G401 (cell line): ENCODE data around the gene PLPP3. TPM values are rescaled to one million over a fixed set of nuclear protein-coding genes. Genes with fewer than 3 reads are reported as not detected.
"Not testable (repeated sequence)": the region's sequence is repeated elsewhere in the genome, so short reads cannot be mapped to it uniquely, and the experiment has no call there.

ENCODE experiments used
- DNase-seq: peaks from one replicate; pipeline ENCODE4 v3.0.0-alpha.2; 2015; ENCODE audit warnings: low spot score
- in situ Hi-C: cut with HindIII; loops from 2 replicates; pipeline ENCODE4 v1.10.0; 2016; ENCODE audit warnings: low sequenced_read_pairs, mixed read lengths
- total RNA-seq: library from RNA; depleted of rRNA; stranded (reverse); fragments of >200 nt; shearing (Covaris generic); gene quantifications from 2 replicates; pipeline ENCODE4 v1.2.3, GENCODE V29; 2014; rRNA removed

The PLPP3 gene
- not detected in 2 replicates for total RNA-seq

DNA sequence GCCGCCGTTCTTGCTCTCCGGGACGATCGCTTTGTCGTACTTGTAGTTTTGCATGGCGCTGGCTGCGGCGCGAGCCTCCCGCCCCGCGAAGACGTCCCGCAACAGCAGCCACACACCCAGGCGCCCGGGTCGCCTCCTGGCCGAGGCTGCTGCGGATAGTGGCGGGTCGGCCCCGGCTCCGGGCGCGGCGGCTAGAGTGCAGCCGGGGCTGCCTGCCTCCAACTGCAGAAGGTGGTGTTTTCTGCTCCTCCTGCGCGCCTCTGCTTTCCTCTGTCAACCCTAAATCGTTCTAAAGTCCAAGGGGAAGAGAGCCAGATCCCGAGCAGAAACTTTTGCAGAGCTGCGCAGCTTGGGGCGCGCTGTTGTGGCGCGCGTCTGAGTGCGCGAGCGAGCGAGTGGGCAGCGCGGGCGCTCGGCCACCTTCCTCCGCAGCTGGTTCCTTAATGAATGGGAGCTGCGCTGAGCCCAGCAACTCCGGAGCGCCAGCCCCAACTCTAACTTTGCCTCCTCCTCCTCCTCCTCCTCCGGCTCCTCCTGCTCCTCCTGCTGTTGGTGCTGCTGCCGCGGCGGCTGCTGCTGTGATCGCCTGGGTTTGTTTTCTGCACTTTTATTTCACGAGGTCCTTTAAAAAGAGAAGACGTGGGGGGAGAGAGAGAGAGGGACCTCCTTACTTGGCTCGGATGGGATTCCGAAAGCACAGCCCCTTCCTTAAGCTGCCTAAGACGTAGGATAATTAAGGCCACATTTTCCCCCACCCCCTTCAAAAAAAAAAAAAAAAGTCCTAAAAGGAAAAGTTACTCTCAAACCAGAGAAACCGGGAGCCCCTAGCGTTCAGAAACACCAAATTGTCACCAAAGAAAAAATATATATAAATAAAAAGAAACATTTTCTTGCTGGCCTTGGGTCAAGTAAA, at the start of gene PLPP3:
Gene PLPP3, minus strand, starts transcription at position 601 of the 913 bp plus-strand sequence. Its CDS starts 547 bp downstream, at position 54.
- in situ Hi-C loops, result no loop called here
- no peak for DNase-seq

DNA sequence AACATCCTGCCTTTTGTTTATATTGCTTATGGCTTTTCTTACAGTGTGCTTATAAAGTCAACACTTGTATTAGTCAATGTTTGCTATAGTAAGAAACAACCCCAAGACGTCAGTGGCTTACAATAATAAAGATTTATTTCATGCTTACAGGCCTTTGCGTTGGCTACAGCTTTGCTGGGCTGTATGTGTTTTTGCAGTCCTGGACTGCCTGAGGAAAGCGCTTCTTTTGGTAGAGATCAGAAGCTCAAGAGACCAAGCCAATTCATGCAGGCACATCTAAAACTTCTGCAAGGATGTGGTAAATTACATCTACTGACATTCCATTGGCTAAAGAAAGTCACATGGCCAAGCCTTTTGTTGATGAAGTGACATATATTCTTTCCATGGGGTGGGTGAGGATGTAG, 48.3 kb upstream of the PLPP3 start:
- in situ Hi-C loops, result no loop called here
- DNase-seq, result no peak

DNA sequence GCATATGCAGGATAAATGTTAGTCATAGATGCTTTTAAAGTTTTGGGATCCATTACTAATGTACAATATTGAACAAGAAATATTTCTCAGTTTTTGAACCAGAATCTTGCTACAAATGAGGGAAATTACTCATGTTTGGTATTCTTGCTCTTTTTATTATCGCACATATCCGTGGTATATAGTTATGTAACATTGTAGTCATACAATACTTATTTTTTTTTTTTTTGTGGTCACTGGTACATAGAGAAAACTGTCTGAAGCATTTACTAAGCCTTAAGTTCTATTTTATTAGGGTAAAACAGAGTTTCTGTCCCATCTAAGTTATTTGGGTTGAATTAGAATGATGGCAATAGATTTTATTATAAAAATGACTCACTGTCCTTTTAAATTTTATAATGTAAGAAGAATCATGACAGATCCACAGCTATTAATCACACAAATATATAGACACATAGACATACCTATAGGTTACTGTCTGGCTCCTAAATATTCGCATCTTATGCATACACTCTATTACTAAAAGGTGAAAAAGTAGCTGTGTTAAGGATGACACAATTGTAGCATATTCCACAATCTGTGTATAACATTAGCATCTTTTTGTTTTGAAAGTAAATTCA, 47.8 kb upstream of the PLPP3 start:
- in situ Hi-C loops, result no loop called here
- no peak for DNase-seq

DNA sequence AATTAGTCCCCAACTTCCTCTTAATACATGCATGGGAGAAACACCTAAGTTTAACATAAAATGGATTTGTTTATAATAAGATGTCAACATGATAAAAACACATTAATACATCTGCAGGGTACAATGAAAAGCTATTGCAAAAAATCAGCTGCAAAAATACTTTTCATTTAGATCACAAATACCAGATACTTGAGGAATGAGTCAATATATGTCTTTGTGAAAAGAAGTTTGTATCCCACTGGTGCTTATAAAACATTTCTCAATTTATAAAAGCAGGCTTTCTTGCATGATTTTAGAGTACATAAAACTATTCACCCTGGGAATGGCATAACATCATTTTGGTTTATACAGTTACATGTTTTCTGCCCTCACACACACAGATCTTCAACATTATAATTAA, 47.2 kb upstream of the PLPP3 start:
- in situ Hi-C loops, result no loop called here
- DNase-seq, result no peak

DNA sequence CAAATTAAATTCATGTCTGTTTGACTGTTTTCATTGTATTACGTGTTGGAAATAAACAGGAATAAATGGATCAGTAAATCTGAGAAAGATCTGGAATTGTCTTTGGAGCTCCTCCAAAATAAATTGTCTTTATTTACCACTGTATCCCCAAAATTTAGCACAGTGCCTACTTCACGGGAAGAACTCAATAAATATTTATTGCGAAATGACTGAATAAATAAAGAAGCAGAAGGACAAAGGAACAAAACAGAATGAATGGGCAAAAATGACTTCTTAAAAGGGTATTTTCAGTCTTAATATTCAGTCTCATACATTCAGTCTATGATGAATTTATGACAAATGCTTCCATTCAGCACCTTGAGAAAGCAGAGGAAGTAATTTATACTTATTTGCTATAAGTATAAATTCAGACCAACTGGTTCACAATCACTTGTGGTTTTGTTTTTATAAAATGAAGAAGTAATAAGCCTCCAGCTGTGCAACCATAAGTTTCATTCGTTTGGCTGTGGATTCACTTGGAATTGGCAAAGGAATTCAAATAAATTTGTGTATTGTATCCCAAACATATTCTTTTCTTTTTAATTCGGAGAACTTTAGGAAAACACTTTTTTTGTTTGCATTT, 46.6 kb upstream of the PLPP3 start:
- in situ Hi-C loops, result no loop called here
- no peak for DNase-seq

DNA sequence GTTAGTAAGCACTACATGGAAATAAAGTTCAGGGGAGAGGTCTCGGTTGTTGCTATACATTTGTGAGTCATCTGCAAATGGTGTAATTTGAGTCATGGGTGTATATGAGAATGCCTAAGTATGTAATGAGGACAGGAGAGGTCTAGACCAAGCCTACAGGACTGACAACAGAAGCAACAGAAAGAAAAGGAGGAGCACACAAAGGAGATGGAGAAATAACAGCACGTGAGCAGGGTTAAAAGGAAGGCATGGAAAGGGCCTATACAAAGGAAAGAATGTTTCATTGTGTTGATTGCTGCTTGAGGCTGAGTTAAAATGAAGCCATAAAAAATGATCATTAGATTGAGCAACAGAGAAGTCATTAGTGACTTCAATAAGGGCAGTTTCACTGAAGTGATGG, 37.8 kb upstream of the PLPP3 start:
- DNase-seq, result no peak
- in situ Hi-C loops, result no loop called here

DNA sequence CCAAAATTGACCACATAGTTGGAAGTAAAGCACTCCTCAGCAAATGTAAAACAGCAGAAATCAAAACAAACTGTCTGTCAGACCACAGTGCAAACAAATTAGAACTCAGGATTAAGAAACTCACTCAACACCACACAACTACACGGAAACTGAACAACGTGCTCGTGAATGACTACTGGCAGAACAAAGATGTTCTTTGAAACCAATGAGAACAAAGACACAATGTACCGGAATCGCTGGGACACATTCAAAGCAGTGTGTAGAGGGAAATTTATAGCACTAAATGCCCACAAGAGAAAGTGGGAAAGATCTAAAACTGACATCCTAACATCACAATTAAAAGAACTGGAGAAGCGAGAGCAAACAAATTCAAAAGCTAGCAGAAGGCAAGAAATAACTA, 31.4 kb upstream of the PLPP3 start:
- in situ Hi-C loops, result not testable (repeated sequence)

DNA sequence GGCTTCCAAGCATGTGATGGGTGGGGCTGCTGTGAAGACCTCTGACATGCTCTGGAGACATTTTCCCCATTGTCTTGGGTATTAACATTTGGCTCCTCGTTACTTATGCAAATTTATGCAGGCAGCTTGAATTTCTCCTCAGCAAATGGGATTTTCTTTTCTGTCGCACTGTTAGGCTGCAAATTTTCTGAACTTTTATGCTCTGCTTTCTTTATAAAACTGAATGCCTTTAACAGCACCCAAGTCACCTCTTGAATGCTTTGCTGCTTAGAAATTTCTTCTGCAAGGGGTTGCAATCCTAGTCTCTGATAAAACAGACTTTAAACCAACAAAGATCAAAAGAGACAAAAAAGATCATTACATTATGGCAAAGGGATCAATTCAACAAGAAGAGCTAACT, 30.7 kb upstream of the PLPP3 start:
- in situ Hi-C loops, DNase-seq: not testable (repeated sequence)

More for the DNA sequence above, 31.4 kb upstream of the PLPP3 start:
- DNase-seq, result not testable (repeated sequence)

DNA sequence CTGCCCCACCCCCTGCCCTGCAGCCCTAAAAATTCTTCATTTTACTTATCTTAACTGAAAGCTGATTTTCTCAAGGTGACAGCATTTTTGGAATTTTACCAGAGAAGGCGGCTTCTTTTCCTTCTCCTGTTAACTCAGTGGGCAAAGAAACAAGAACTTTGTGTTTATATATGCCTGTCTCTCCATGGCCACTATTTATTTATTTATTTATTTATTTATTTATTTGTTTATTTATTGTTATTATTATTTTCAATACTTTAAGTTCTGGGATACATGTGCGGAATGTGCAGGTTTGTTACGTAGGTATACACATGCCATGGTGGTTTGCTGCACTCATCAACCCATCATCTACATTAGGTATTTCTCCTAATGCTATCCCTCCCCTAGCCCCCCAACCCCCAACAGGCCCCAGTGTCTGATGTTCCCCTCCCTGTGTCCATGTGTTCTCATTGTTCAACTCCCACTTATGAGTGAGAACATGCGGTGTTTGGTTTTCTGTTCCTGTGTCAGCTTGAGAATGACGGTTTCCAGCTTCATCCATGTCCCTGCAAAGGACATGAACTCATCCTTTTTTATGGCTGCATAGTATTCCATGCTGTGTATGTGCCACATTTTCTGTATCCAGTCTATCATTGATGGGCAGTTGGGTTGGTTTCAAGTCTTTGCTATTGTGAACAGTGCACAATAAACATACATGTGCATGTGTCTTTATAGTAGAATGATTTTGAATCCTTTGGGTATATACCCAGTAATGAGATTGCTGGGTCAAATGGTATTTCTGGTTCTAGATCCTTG, 16.2 kb upstream of the PLPP3 start:
- DNase-seq, in situ Hi-C loops: not testable (repeated sequence)

DNA sequence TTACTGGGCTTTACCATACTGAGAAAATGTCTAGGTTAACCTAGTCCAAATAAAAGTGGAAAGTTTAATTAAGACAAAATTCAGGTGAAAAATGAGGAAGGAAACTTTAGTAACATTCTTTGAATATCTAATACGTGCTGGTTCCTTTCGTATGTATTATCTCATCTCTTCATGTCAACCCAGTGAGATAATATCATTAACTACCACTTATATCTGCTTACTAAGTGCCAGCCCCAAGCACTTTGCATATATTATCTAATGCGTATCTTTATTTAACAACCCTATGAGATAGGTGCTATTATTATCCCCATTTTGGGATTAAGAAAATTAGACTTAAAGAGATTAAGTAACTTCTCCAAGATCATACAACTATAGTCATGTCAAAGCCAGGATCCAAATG, 12.5 kb upstream of the PLPP3 start:
- DNase-seq, result no peak
- in situ Hi-C loops, result no loop called here

DNA sequence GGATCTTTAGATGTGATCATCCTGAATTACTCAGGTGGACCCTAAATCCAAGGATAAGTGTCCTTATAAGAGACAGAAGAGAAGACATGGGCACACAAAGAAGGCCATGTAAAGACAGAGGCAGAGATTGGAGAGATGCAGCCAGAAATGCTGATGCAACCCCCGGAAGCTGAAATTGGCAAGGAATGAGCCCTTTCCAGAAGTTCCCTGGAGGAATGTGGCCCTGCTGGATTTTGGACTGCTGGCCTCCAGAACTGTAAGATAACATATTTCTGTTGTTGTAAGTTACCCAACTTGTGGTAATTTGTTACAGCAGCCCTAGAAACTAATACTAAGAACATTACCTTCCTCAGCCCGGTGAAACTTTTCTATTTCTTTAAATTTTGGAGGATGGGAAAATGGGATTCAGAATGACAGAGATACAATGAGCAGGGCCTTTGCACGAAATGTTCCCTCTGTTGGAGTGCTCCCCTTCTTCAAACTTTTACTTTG, 11.2 kb upstream of the PLPP3 start:
- DNase-seq, result no peak
- in situ Hi-C loops, result no loop called here

DNA sequence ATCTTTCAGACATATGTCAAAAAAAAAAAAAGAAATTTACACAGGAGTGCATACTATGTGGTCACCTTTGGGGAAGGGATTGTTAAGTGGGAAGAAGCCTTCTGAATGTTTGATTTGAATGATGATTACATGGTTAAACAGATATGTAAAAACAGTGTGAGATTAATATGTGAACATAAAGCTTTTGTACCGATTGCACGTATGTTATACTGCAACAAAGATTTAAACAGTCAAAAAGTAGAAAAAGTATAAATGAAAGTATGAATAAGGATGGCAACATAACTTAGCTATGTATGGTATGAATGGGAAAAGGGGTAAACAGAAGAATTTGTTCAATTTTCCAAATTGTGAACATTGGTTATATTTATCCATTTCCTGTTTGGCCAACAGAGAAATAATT, 10.0 kb upstream of the PLPP3 start:
- in situ Hi-C loops, result no loop called here
- DNase-seq, result no peak

DNA sequence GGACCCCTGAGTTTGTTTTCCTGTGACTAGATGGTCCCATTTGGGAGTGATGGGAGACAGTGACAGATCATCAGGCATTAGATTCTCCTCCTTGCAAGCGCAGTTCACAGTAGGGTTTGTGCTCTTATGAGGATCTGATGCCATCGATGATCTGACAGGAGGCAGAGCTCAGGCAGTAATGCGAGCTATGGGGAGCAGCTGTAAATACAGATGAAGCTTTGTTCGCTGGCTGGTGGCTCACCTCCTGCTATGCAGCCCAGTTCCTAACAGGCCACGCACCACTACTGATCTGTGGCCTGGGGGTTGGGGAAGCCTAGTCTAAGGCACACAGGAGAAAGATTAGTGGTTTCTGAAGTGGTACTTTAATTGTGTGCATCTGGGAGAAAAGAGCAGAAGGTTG, 7.1 kb upstream of the PLPP3 start:
- no peak for DNase-seq
- in situ Hi-C loops, result no loop called here

DNA sequence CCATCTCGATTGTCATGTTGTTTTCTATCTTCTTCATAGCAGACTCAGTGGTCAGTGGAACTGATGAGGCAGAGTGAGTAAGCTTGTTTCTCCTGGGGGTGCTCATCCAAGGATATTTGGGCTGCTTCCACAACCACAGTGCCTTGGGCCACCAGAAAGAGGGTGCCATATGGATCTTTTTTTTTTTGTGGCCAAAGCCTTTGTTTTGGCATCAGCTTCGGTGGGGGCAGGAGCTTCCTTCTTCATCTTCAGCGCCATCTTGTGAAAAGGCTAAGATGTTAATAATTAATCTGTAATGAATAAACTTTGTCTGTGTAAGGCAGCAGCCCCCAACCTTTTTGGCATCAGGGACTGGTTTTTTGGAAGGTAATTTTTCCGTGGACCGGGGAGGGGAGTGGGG, 6.6 kb upstream of the PLPP3 start:
- in situ Hi-C loops, result no loop called here
- DNase-seq, result no peak

DNA sequence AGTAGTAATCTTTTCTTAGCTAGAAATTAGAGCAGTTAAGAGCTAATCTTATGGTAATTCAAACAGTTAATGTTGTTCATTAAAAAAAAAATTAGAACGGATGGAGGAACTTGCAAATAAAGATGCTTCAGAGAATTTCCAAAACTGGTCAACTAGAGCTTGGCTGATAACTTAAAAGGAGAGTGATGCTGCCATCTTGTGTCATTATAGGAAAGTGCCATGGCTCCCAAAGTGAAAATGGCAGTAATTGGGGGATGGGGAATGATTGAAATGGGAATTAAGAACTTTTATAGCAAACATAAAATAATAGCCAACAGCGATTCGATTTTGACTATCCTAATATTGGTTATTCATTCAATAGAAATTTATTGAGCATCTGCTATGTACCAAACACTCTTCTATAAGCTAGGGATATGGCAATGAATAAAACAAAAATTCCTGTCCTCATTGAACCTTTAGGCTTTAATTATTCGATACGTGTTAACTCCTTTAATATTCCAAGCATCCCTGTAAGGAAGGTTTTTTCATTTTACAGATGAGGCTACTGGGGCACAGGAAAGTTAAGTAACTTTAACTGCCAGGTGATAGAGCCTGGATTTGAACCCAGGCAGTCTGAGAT, 5.7 kb upstream of the PLPP3 start:
- peak; percentile 68 for DNase-seq

DNA sequence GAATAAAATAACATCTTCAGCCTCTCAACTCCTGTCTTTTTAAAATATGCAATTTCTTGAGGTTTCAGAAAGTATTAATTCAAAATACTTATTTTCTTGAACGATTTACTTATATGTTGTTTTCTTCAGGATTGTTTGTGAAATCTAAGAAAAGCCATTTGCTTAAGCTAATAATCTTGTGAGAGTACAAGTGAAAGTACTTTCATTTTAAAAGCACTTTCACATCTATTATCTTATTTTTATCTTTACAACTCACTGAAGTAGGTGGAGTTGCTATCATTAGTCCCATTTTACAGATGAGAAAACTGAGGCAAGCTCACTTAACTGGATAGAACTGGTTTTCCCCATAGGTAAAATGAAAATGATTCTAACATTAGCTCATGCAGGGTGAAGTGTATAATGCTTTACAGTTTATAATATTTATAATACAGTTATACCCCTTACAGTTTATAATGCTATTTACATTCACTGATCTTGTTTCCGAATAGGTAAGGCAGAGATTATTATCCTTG, 4.7 kb upstream of the PLPP3 start:
- DNase-seq, result no peak

More for the DNA sequence above, 5.7 kb upstream of the PLPP3 start:
- in situ Hi-C loops, result no loop called here

DNA sequence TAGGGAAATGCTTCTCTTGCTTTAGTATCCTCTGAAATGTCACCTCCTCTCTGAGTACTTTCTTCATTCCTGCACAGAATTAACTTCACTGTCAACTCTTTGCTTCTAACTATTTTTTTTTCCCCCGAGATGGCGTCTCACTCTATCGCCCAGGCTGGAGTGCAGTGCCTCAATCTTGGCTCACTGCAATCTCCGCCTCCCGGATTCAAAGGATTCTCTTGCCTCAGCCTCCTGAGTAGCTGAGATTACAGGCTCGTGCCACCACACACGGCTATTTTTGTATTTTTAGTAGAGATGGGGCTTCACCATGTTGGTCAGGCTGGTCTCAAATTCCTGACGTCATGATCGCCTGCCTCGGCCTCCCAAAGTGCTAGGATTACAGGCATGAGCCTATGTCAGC, 1.4 kb upstream of the PLPP3 start:
- in situ Hi-C loops, result no loop called here
- DNase-seq, result no peak

More for the DNA sequence above, 4.7 kb upstream of the PLPP3 start:
- in situ Hi-C loops, result no loop called here

DNA sequence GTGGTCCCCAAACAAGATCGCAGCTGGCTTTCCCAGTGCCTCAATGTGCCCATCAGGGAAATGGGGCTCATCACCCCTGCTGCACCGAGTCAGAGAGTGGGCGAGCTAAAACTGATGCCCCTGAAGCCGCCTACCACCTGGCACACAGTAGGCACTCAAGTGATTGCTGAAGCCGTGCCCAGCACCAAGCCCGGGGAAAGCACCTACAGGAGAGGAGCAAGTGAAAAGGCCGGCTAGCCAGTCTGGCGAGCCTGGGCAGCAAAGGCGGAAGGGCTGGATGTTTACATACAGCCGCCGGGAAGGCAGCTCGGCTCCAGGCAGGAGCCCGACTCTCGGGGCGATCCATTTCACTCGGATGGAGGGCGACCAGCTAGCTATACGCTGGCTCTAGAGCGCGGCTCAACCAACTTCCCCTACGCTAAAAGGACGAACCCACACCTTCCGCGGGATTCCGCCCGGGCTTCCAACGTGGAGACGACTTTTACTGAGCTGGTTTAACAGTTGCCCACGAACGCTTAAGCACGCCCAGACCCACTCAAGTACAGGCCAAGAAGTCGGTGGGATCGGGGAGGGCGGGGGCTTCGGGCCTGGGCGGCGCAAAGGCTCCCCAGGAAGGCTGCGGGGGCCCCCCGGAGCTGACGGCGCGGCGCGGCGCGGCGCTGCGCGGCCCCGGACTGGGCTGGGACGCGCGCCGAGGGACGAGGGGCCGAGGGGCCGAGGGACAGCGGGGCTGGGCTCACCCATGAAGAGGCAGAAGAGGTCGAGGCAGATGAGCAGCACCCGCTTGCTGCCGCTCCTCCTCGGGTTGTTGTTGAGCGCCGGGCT, 1.0 kb downstream of the PLPP3 start:
- in situ Hi-C loops, result no loop called here
- DNase-seq, result no peak
